ENCODE data around the gene ZFP92. TPM values are rescaled to one million over a fixed set of nuclear protein-coding genes. Genes with fewer than 3 reads are reported as not detected.

Gene ZFP92
- total RNA-seq, 1 donor from 2014 or later = 0.49 TPM

GRCh38 chrX:153455571-153455970, 44.3 kb downstream of the ZFP92 start:
- peaks cover 16% of the 10 kb centered on the region for H3K36me3 ChIP-seq
- TF ChIP-seq CTCF (IDR thresholded peaks at IDR 0.05; ENCODE audit: borderline replicate concordance) = no peak
- H3K4me3 ChIP-seq = no peak overlapping the region

GRCh38 chrX:153456161-153456560, 44.9 kb downstream of the ZFP92 start:
- Histone ChIP-seq H3K27ac (replicated peaks) (peak overlapping the region; percentile 38), H3K27me3 (ENCODE audit: low read depth) (no peaks in the 10 kb centered on the region), H3K36me3 (peaks cover 16% of the 10 kb centered on the region), H3K4me1 (peaks cover 14% of the 10 kb centered on the region), H3K9me3 (replicated peaks) (no peaks in the 10 kb centered on the region), H3K4me3 (no peak overlapping the region)
- TF ChIP-seq CTCF (IDR thresholded peaks at IDR 0.05; ENCODE audit: borderline replicate concordance) = no peak
- intact Hi-C loops (cut with micrococcal nuclease) = no loop called here
- peak; percentile 46 for DNase-seq

More at GRCh38 chrX:153455571-153455970, 44.3 kb downstream of the ZFP92 start:
- no peak overlapping the region for H3K27ac ChIP-seq (replicated peaks)
- H3K9me3 ChIP-seq (replicated peaks) = no peaks in the 10 kb centered on the region
- intact Hi-C loops (cut with micrococcal nuclease) = no loop called here
- H3K27me3 ChIP-seq (ENCODE audit: low read depth) = no peaks in the 10 kb centered on the region
- no peak for DNase-seq
- H3K4me1 ChIP-seq = peaks cover 14% of the 10 kb centered on the region

GRCh38 chrX:153456704-153457103, 45.4 kb downstream of the ZFP92 start:
- Histone ChIP-seq H3K4me3 (no peak overlapping the region), H3K36me3 (peaks cover 16% of the 10 kb centered on the region), H3K27me3 (ENCODE audit: low read depth) (no peaks in the 10 kb centered on the region), H3K4me1 (peaks cover 14% of the 10 kb centered on the region), H3K9me3 (replicated peaks) (no peaks in the 10 kb centered on the region), H3K27ac (replicated peaks) (peak overlapping the region; percentile 38)
- intact Hi-C loops (cut with micrococcal nuclease) = no loop called here
- DNase-seq = no peak
- no peak for TF ChIP-seq CTCF (IDR thresholded peaks at IDR 0.05; ENCODE audit: borderline replicate concordance)

GRCh38 chrX:153457136-153457825, 46.0 kb downstream of the ZFP92 start:
- no peak for DNase-seq
- intact Hi-C loops (cut with micrococcal nuclease) = no loop called here

GRCh38 chrX:153457827-153458466, 46.7 kb downstream of the ZFP92 start:
- Histone ChIP-seq H3K36me3 (peaks cover 16% of the 10 kb centered on the region), H3K27ac (replicated peaks) (no peak overlapping the region), H3K9me3 (replicated peaks) (no peaks in the 10 kb centered on the region), H3K27me3 (ENCODE audit: low read depth) (no peaks in the 10 kb centered on the region), H3K4me3 (no peak overlapping the region), H3K4me1 (peaks cover 14% of the 10 kb centered on the region)
- intact Hi-C loops (cut with micrococcal nuclease) = no loop called here
- no peak for DNase-seq
- no peak for TF ChIP-seq CTCF (IDR thresholded peaks at IDR 0.05; ENCODE audit: borderline replicate concordance)

More at GRCh38 chrX:153457136-153457825, 46.0 kb downstream of the ZFP92 start:
- H3K4me3 ChIP-seq = no peak overlapping the region
- no peak for TF ChIP-seq CTCF (IDR thresholded peaks at IDR 0.05; ENCODE audit: borderline replicate concordance)
- H3K4me1 ChIP-seq = peaks cover 14% of the 10 kb centered on the region
- no peaks in the 10 kb centered on the region for H3K9me3 ChIP-seq (replicated peaks)
- H3K36me3 ChIP-seq = peaks cover 16% of the 10 kb centered on the region
- no peaks in the 10 kb centered on the region for H3K27me3 ChIP-seq (ENCODE audit: low read depth)
- no peak overlapping the region for H3K27ac ChIP-seq (replicated peaks)

Measured in left ventricle myocardium inferior (tissue), 1 donor.